H1 (cell line): ENCODE data around the gene ARAP2.

Experiments
- ATF3 ChIP-seq: IDR thresholded peaks from 2 replicates; pipeline ENCODE4 v1.6.1; 2011; ENCODE audit warnings: low read depth, mild to moderate bottlenecking, low read length; ENCODE audit not compliant: insufficient read depth
- CBX8 ChIP-seq: fragments of 300-800, 300-1000 bp; sonication (generic); IDR thresholded peaks from 2 replicates; pipeline ENCODE4 v1.7.1; 2016; ENCODE audit warnings: low read depth, low read length, borderline replicate concordance
- CREB1 ChIP-seq: IDR thresholded peaks from 2 replicates; pipeline ENCODE4 v1.6.1; 2012; ENCODE audit warnings: inconsistent platforms
- CTCF ChIP-seq, 3 experiments: IDR thresholded peaks; 1 replicate in 2 of 3; 2 replicates in 1 of 3; pipeline versions ENCODE4 v1.5.1 to v1.6.1; 2011; ENCODE audit warnings: low read length in 3 of 3, mild to moderate bottlenecking in 3 of 3, inconsistent platforms in 2 of 3, low read depth in 1 of 3, moderate library complexity in 1 of 3; ENCODE audit not compliant: insufficient read depth in 1 of 3; ENCODE audit errors: control extremely low read depth in 1 of 3
- JUND ChIP-seq: IDR thresholded peaks from 2 replicates; pipeline ENCODE4 v1.6.1; 2011; ENCODE audit warnings: mild to moderate bottlenecking, improper control_type of control experiment, low read length
- POLR2A ChIP-seq, 2 experiments: IDR thresholded peaks; 1 replicate in 1 of 2; 2 replicates in 1 of 2; pipeline ENCODE4 v1.6.1; 2011; ENCODE audit warnings: low read depth in 2 of 2, low read length in 2 of 2, mild to moderate bottlenecking in 2 of 2; ENCODE audit errors: control extremely low read depth in 1 of 2
- POLR2AphosphoS5 ChIP-seq: IDR thresholded peaks from 2 replicates; pipeline ENCODE4 v1.6.1; 2011; ENCODE audit warnings: low read depth, low read length

GRCh38 chr4:36037127-36037526, 207.2 kb downstream of the ARAP2 start:
- no peak for TF ChIP-seq JUND
- no peak for TF ChIP-seq CTCF (IDR thresholded peaks at IDR 0.05; ENCODE audit: control extremely low read depth in 1 of 3, insufficient read depth in 1 of 3, low read depth in 1 of 3, low read length in 3 of 3)
- no peak for TF ChIP-seq POLR2AphosphoS5
- TF ChIP-seq CBX8: no peak
- TF ChIP-seq CREB1: no peak
- TF ChIP-seq POLR2A (IDR thresholded peaks at IDR 0.05; ENCODE audit: control extremely low read depth in 1 of 2, low read depth in 2 of 2, low read length in 2 of 2): no peak
- no peak for TF ChIP-seq ATF3
